HepG2 (cell line): ENCODE results near the gene GDPD4. TPM values are rescaled to one million over a fixed set of nuclear protein-coding genes. Genes with fewer than 3 reads are reported as not detected.

Experiments used
- ATAC-seq: fragments of 200-7000 bp; cut with Tn5 transposase; 3 replicates; pipeline ENCODE4 v1.9.1; 2020; ENCODE audit warnings: mild to moderate bottlenecking, moderate library complexity
- BruUV-seq: library from RNA; stranded (reverse); fragments of 400-500 nt; replicated peaks from 2 replicates; lab custom pipeline; 2021; lab: Mats Ljungman, UMichigan
- CTCF ChIA-PET: fragments of 300-600 bp; formaldehyde crosslinking; extraction: SDS; loops from one replicate; lab custom pipeline; 2021; ENCODE audit warnings: low total read pairs, inconsistent platforms, low intra/inter-chr PET ratio; lab: Yijun Ruan, JAX
- POLR2A ChIA-PET: fragments of 350-600 bp; sonication (Branson Sonifier 250); formaldehyde crosslinking; loops from one replicate; lab custom pipeline; 2020; ENCODE audit warnings: antibody characterized with exemption, inconsistent platforms; lab: Yijun Ruan, JAX
- DNase-seq: peaks from one replicate; pipeline ENCODE4 v3.0.0-alpha.2; 2015; ENCODE audit warnings: low spot score
- FAIRE-seq: peaks from 3 replicates; lab custom pipeline; 2011; peaks lifted over from hg19 to GRCh38; lab: Jason Lieb, UNC
- H2AFZ ChIP-seq: one replicate; pipeline ENCODE4 v1.6.1; 2011; ENCODE audit warnings: low read length, inconsistent platforms
- H3K27ac ChIP-seq: fragments of 300-600 bp; 3 replicates; pipeline ENCODE4 v1.8.0; 2011; ENCODE audit warnings: mixed run types, mild to moderate bottlenecking, mixed read lengths, low read length, inconsistent platforms; ENCODE audit not compliant: insufficient read depth; ENCODE audit errors: extremely low read length
- H3K27me3 ChIP-seq, 2 experiments: fragments of 200-600 bp in 1 of 2; 2 replicates in 1 of 2; 3 replicates in 1 of 2; pipeline versions ENCODE4 v1.6.0 to v1.8.0; 2011; ENCODE audit warnings: low read length in 2 of 2, mild to moderate bottlenecking in 2 of 2, moderate library complexity in 2 of 2, inconsistent platforms in 1 of 2; ENCODE audit not compliant: insufficient read depth in 2 of 2, control insufficient read depth in 1 of 2
- H3K36me3 ChIP-seq, 2 experiments: fragments of 200-600 bp in 1 of 2; replicated peaks in 1 of 2; 2 replicates in 1 of 2; 3 replicates in 1 of 2; pipeline versions ENCODE4 v1.5.1 to v1.8.0; 2011; ENCODE audit warnings: low read length in 2 of 2, inconsistent platforms in 1 of 2; ENCODE audit not compliant: insufficient read depth in 2 of 2, control insufficient read depth in 1 of 2
- H3K4me1 ChIP-seq: 2 replicates; pipeline ENCODE4 v1.5.1; 2012; ENCODE audit warnings: low read length, inconsistent platforms; ENCODE audit not compliant: insufficient read depth
- H3K4me2 ChIP-seq: 2 replicates; pipeline ENCODE4 v1.6.0; 2011; ENCODE audit warnings: low read depth, low read length, inconsistent platforms
- H3K4me3 ChIP-seq, 3 experiments: fragments of 200-600 bp in 1 of 3; sonication (generic), shearing (Covaris generic) in 1 of 3; replicated peaks in 1 of 3; 2 replicates each; pipeline ENCODE4 v1.5.1; 2011 to 2016; ENCODE audit warnings: low read length in 3 of 3, inconsistent platforms in 2 of 3, low read depth in 2 of 3, mild to moderate bottlenecking in 2 of 3, control low read depth in 1 of 3, mixed read lengths in 1 of 3; ENCODE audit not compliant: insufficient read depth in 1 of 3
- H3K79me2 ChIP-seq: one replicate; pipeline ENCODE4 v1.6.1; 2011; ENCODE audit warnings: low read length, inconsistent platforms; ENCODE audit not compliant: insufficient read depth
- H3K9ac ChIP-seq: 2 replicates; pipeline ENCODE4 v1.6.0; 2011; ENCODE audit warnings: mild to moderate bottlenecking, low read depth, low read length, inconsistent platforms; ENCODE audit not compliant: insufficient read depth
- H3K9me3 ChIP-seq: 2 replicates; pipeline ENCODE4 v1.5.1; 2012; ENCODE audit warnings: mild to moderate bottlenecking, low read length
- H4K20me1 ChIP-seq: 2 replicates; pipeline ENCODE4 v1.6.0; 2011; ENCODE audit warnings: inconsistent platforms, mild to moderate bottlenecking, low read length, moderate library complexity; ENCODE audit not compliant: insufficient read depth
- AGO1 ChIP-seq: fragments of 200-400 bp; formaldehyde crosslinking; IDR thresholded peaks from 2 replicates; pipeline ENCODE4 v1.6.1; 2017; ENCODE audit warnings: mild to moderate bottlenecking, low read depth, low read length, moderate library complexity; ENCODE audit not compliant: poor library complexity, severe bottlenecking
- DNMT1 ChIP-seq: sonication (generic); formaldehyde crosslinking; IDR thresholded peaks from 2 replicates; pipeline ENCODE4 v1.5.1; 2020; ENCODE audit warnings: mild to moderate bottlenecking, missing genetic modification reagents
- E2F1 ChIP-seq: sonication (generic); formaldehyde crosslinking; IDR thresholded peaks from 2 replicates; pipeline ENCODE4 v1.5.0; 2020; ENCODE audit warnings: missing genetic modification reagents
- FOSL1 ChIP-seq: sonication (generic); formaldehyde crosslinking; IDR thresholded peaks from 2 replicates; pipeline ENCODE4 v1.9.0; 2021; ENCODE audit warnings: missing genetic modification reagents, borderline replicate concordance
- HBP1 ChIP-seq: IDR thresholded peaks from 2 replicates; pipeline ENCODE4 v1.6.1; 2016; ENCODE audit warnings: low read depth, control low read depth
- HDAC1 ChIP-seq: sonication (generic); formaldehyde crosslinking; IDR thresholded peaks from 2 replicates; pipeline ENCODE4 v1.5.1; 2020; ENCODE audit warnings: mild to moderate bottlenecking, missing genetic modification reagents
- KDM3A ChIP-seq: IDR thresholded peaks from 2 replicates; pipeline ENCODE4 v1.6.1; 2018; ENCODE audit warnings: low read depth, missing compliant biosample characterization
- KDM6A ChIP-seq: IDR thresholded peaks from 2 replicates; pipeline ENCODE4 v1.6.1; 2016; ENCODE audit warnings: low read depth
- RAD51 ChIP-seq: fragments of 450-650 bp; IDR thresholded peaks from 2 replicates; pipeline ENCODE4 v1.6.1; 2016; ENCODE audit warnings: borderline replicate concordance
- RCOR2 ChIP-seq: IDR thresholded peaks from 2 replicates; pipeline ENCODE4 v1.6.1; 2016; ENCODE audit warnings: missing biosample characterization, missing genetic modification reagents
- SATB2 ChIP-seq: sonication (generic); formaldehyde crosslinking; IDR thresholded peaks from 2 replicates; pipeline ENCODE4 v1.5.0; 2020; ENCODE audit warnings: missing genetic modification reagents
- STAG1 ChIP-seq: sonication (generic); formaldehyde crosslinking; IDR thresholded peaks from 2 replicates; pipeline ENCODE4 v1.4.0; 2020; ENCODE audit warnings: missing genetic modification reagents
- TP53 ChIP-seq: sonication (generic); formaldehyde crosslinking; conservative IDR thresholded peaks from 2 replicates; pipeline ENCODE4 v1.4.0; 2020; ENCODE audit warnings: missing genetic modification reagents
- ZBTB7B ChIP-seq: sonication (generic); formaldehyde crosslinking; IDR thresholded peaks from 2 replicates; pipeline ENCODE4 v1.4.0; 2020; ENCODE audit warnings: missing genetic modification reagents
- ZMYM3 ChIP-seq: sonication (generic); formaldehyde crosslinking; IDR thresholded peaks from 2 replicates; pipeline ENCODE4 v1.5.1; 2020; ENCODE audit warnings: mild to moderate bottlenecking, missing genetic modification reagents
- ZNF337 ChIP-seq: sonication (generic); formaldehyde crosslinking; IDR thresholded peaks from 2 replicates; pipeline ENCODE4 v1.5.1; 2020; ENCODE audit warnings: missing genetic modification reagents, low read depth, mild to moderate bottlenecking, borderline replicate concordance
- ZNF816 ChIP-seq: sonication (generic); formaldehyde crosslinking; IDR thresholded peaks from 2 replicates; pipeline ENCODE4 v1.8.0; 2022; ENCODE audit warnings: missing genetic modification reagents, mild to moderate bottlenecking, borderline replicate concordance
- WGBS: methylation state at CpG from one replicate; pipeline ENCODE4 v1.1.6; 2017; ENCODE audit warnings: low lambda C conversion rate; 5-methylcytosine and 5-hydroxymethylcytosine counted together
- in situ Hi-C: cut with HindIII; loops from 2 replicates; pipeline ENCODE4 v1.10.0; 2017; ENCODE audit warnings: low pct_unique_long_range_greater_than_20kb; ENCODE audit not compliant: extremely low pct_ligation_motif_present
- intact Hi-C: fragments of 100-400 bp; cut with micrococcal nuclease; formaldehyde crosslinking; loops from one replicate; pipeline ENCODE4 v1.10.0; 2022; ENCODE audit not compliant: unreplicated experiment
- polyA plus RNA-seq, 8 experiments: library from polyadenylated mRNA; depleted of rRNA in 3 of 8; stranded (reverse) in 7 of 8; unstranded in 1 of 8; fragments of >200 nt; fragmentation: Illumina TruSeq in 4 of 8; extraction: Trizol in 4 of 8; gene quantifications; 2 replicates each; pipeline versions ENCODE4 v1.2.1 to v1.2.3, GENCODE V29; 2011 to 2016; ENCODE audit warnings: low read depth in 4 of 8, missing spikeins in 1 of 8, mixed read lengths in 1 of 8; ENCODE audit not compliant: insufficient read depth in 1 of 8
- total RNA-seq, 5 experiments: library from RNA; depleted of rRNA; stranded (reverse); fragments of >200 nt; fragmentation: Illumina TruSeq; extraction: Trizol; gene quantifications; 2 replicates each; pipeline ENCODE4 v1.2.3, GENCODE V29; 2016; ENCODE audit warnings: low read depth in 1 of 5

GDPD4 gene
- total and polyA plus RNA-seq, 2 of the 13 experiments (the other 11 are each of a cell fraction or from before 2014, with no cell fraction given) = not detected

GRCh38 chr11:77180346-77180745, 121.1 kb downstream of the GDPD4 start:
- intact Hi-C loops = no loop called here
- in situ Hi-C loops = no loop called here
- Histone ChIP-seq H3K36me3 (no peaks in the 10 kb centered on the region; a peak in 1 of 5 replicates), H3K4me3 (no peak overlapping the region), H3K27me3 (no peaks in the 10 kb centered on the region), H3K9ac (no peak overlapping the region), H3K4me1 (peaks cover 14% of the 10 kb centered on the region), H2AFZ (no peak overlapping the region), H3K9me3 (no peaks in the 10 kb centered on the region), H3K27ac (no peak overlapping the region), H3K4me2 (no peak overlapping the region), H3K79me2 (no peaks in the 10 kb centered on the region), H4K20me1 (no peaks in the 10 kb centered on the region)
- ATAC-seq = no peak
- no peak for FAIRE-seq
- TF ChIP-seq FOSL1 (no peak), KDM3A (CRISPR knock-in tag) (no peak), ZMYM3 (CRISPR knock-in tag) (no peak), RAD51 (no peak), E2F1 (CRISPR knock-in tag) (no peak), STAG1 (CRISPR knock-in tag) (no peak), HBP1 (no peak), TP53 (CRISPR knock-in tag) (no peak), AGO1 (no peak), RCOR2 (CRISPR knock-in tag) (no peak), ZNF337 (CRISPR knock-in tag) (no peak), ZBTB7B (no peak), SATB2 (CRISPR knock-in tag) (no peak), KDM6A (no peak), HDAC1 (no peak), ZNF816 (CRISPR knock-in tag) (no peak), DNMT1 (CRISPR knock-in tag) (no peak)
- DNase-seq = no peak
- BruUV-seq = no TSS peak
- WGBS = 100% methylated on average over 8 of the region's 11 CpGs
- ChIA-PET POLR2A (no interaction called here), CTCF (no interaction called here)
